B cell (primary cell): ENCODE measurements around the gene PAQR4.

Experiments
- EZH2 ChIP-seq: IDR thresholded peaks from 2 replicates; pipeline ENCODE4 v1.6.1; 2012; ENCODE audit warnings: borderline replicate concordance, low read depth, mild to moderate bottlenecking, moderate library complexity, low read length; ENCODE audit not compliant: insufficient read depth, poor library complexity, severe bottlenecking
- TF ChIP-seq, protein P1 (sequence below): fragments of 200-600 bp; IDR thresholded peaks from one replicate; pipeline ENCODE4 v1.8.0; 2022; ENCODE audit warnings: antibody characterized with exemption, mild to moderate bottlenecking

DNA sequence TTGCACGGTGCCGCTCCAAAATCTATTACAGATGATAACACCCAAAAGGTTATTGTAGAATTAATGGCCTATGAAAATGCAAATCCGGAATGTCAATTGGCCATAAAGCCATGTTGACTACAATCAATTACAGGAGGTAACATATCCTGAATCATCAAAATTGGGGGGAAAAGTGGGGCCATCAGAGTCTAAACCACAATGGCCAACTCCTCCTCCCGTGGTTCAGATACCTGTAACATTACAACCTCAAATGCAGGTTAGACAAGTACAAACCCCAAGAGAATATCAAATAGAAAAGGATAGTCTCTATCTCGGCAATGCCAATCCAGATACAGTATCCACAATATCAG is 42.5 kb upstream of the PAQR4 start:
- TF ChIP-seq, protein P1, sequence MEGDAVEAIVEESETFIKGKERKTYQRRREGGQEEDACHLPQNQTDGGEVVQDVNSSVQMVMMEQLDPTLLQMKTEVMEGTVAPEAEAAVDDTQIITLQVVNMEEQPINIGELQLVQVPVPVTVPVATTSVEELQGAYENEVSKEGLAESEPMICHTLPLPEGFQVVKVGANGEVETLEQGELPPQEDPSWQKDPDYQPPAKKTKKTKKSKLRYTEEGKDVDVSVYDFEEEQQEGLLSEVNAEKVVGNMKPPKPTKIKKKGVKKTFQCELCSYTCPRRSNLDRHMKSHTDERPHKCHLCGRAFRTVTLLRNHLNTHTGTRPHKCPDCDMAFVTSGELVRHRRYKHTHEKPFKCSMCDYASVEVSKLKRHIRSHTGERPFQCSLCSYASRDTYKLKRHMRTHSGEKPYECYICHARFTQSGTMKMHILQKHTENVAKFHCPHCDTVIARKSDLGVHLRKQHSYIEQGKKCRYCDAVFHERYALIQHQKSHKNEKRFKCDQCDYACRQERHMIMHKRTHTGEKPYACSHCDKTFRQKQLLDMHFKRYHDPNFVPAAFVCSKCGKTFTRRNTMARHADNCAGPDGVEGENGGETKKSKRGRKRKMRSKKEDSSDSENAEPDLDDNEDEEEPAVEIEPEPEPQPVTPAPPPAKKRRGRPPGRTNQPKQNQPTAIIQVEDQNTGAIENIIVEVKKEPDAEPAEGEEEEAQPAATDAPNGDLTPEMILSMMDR: no peak
- no peak for TF ChIP-seq EZH2
